Ureter (tissue), 1 donor: Measurements from ENCODE around the gene TTC27. TPM values are rescaled to one million over a fixed set of nuclear protein-coding genes. Genes with fewer than 3 reads are reported as not detected.
"Not testable (repeated sequence)": the region's sequence is repeated elsewhere in the genome, so short reads cannot be mapped to it uniquely, and the experiment has no call there.

ENCODE experiments used
- DNase-seq: peaks from one replicate; pipeline ENCODE4 v3.0.0-alpha.2; 2020; ENCODE audit warnings: low spot score
- total RNA-seq: library from RNA; stranded (reverse); gene quantifications from one replicate; pipeline ENCODE4 v1.2.4, GENCODE V29; 2023
- donor health status: DM: yes; HTN: yes; CAD: no.

Gene TTC27
- total RNA-seq = 29.4 TPM

DNA sequence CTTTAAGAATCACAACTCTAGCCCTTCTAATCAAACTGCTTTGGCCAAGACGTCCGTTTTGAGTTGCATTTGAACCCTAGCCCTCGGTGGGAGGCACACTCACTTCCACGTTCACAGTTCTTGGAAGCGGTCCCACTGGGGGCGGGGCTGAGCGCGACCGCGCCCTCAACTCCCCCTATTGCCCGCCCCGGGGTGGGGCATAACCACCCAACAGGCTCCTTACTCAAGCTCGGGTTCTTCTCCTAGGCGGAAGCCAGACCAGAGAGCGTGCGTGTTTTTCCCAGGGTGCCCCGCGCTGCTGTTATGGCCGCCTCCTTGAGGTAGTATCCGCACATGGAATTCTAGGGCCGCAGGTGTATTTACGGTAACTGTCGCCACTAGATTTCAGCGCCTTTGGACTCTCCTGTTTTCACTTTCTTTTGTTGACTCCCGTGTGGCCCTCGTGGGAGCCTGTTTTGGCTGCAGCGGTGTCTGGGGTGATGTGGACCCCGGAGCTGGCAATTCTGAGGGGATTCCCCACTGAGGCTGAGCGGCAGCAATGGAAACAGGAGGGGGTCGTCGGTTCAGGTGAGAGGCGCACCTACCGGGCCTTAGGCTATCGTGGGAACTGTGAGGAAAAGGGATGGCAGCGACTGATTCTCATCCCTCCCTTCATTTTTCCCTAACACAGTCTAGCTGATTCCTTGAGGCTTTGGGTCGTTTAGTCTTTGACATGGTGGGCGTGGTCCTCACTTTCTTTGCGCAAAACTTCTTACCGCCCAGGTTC, at the start of gene TTC27:
Gene TTC27 (plus strand): TSS at position 237 of the 766 bp plus-strand sequence. CDS start 243 bp downstream, at position 480.
- peak; percentile 96 for DNase-seq

DNA sequence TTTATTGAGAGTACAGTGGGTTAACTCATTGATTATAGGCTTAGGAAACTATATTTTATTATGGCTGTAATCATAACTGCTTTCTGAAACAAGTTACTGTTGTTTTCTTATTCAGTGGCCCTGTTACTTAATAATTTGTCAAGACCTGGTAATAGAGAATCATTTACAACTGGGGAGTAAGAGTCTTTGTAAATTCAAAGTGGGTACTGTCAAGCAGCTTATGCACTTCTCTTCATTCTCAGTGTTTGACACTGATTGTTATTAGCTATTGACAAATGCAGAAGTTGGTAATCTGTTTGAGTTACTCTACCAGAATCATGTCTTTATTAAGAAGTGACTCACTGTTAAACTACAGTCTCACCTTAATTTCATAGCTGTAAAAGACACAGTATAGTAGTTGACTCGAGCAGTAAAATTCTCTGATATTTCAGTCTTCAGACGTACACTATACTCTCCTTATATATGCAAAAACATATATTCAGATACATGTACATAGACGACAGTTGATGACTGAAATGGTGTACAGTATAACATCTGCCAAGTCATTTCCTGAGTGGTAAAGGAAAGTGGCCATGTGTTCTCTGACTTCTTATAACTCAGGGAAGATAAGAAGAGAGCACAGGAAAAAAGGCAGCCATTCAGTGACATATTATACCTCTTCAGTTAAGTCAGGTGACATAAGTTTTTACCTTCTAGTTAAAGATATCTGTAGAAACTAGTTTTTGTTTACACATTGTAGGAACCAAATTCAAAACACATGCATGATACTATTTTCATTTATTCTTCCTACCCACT, 36.0 kb upstream of the TTC27 start:
- no peak for DNase-seq

DNA sequence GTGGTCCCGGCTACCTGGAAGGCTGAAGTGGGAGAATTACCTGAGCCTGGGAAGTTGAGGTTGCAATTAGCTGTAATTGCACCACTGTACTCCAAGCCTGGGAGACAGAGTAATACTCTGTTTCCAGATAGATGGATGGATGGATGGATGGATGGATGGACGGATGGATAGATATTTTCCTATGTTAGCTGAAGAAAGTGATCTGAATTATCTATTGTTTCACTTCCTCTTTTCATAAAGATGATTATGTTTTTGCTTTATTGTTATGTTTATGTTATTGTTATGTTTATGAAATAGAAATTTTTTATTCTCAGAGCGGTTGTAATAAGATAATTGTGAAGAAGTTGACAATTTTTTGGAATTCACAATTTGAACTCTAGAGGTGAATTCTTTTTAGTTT, 33.3 kb upstream of the TTC27 start:
- DNase-seq = no peak

DNA sequence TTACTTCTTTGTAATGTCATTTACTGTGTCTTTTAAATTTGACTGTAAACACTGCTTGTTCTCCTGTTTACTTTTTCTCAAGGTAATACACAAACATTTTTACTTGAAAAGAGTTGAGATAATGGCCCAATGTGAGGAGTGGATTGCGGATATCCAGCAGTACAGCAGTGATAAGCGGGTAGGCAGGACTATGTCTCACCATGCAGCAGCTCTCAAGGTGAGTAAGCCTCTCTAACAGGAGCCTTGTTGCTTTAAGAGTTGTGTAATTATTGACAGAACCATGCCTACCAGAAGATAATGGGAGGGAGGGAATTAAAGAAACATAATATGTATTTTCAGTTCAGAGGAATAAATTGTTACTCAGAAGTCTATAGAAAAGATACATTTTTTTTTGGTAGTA, 16.5 kb upstream of the TTC27 start:
- no peak for DNase-seq

DNA sequence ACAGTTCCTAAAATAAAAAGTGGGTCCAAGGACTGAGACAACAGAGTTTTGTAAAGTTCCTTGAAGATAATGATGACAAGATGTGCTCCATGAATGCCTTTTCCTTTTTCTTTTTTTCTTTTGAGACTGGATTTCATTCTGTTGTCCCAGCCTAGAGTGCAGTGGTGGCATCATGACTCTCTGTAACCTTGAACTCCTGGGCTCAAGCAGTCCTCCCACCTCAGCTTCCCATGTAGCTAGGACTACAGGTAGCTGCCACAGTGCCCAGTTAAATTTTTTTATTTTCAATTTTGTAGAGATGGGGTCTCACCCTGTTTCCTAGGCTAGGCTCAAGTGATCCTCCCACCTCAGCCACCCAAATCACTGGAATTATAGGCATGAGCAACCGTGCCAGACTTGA, 16.1 kb upstream of the TTC27 start:
- no peak for DNase-seq

DNA sequence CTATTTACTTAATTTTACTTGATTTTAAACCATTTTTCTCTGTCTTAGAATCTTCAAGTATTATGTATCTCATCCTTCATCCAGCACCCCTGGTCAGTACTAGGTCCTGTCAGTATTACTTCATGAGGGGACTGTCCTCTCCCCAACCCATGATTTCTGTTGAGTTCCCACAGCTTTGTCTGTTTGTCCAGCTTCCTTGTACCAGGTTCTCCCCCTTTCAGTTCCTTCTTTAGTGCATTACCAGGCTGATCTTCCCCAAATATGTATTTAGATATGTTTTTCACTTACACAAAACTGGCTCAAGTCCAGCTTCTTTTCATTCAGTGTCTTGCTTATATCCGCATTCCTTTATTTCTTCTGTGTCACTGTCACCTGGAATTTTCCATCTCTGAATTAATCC, 13.8 kb upstream of the TTC27 start:
- DNase-seq = no peak

DNA sequence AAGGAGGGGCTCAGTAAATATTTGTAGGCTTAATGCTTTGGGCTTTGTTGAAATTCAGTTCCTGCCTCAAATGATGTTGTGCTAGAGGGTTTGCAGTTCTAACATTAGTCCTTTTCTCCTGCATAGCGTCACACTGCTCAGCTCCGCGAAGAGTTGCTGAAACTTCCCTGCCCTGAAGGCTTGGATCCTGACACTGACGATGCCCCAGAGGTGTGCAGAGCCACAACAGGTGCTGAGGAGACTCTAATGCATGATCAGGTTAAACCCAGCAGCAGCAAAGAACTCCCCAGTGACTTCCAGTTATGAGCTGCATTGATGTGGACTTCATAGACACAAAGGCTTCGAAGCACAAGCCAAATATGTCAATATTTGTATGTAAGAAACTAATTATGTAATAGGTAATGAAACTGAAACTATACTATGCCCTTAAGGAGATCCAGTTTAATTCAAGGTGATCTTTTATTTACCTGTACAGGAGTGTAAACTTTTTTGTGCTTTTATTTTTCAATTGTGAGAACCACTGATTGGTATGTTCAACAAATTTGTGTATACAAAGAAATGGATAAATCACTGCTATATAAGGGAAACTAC, 10.2 kb upstream of the TTC27 start:
- no peak for DNase-seq

DNA sequence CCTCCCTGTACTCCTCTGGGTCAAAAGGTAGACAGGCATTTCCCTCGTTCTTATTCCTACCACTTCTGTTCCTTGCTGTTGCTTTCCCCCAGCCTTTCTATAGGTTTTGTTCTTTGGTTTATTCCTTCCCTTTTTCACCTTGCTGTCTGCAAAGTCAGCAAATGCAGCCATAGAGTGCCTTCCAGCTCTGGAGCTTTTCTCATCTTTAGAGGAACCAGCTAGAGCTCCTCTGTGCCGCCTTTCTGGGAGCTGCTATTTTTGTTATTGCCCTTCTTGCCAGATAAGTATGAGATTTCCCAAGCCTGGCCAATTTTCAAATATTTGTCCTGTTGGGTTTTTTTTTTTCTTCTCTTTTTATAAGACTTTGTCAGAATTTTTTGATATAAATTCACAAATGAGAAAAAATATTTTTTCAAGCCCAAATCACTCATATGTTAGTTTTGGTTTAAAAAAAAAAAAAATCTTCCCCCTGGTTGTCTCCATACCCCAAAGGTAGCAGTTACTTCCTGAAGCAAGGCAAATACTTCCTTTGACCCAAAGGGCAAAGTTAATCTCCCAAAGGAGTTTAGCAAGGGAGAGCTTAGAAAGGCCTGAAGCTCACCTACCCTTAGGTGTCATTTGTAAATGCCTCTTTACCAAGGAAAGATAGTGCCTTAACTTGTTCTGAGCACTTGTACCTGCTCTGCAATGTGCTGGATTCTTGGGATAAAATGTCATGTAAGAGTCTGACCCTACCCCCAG, 5.1 kb upstream of the TTC27 start:
- no peak for DNase-seq

DNA sequence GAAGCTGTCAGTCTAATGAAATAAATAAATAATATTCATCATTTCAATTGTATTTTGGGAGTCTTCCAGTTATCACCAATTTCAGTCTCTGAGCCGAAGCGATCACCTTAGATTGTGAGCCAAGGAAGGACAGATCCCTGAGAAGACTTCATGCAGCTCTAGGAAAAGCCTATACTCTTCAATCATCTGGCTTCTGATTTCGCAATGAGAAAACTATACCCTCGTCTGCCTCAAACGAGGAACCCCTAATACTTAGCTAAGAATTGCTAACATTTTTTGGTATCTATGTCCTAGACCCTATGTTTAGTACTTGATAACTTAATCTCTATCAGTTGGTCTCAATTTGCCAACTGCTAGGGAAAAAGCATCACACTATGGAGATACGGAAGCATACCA, 4.5 kb upstream of the TTC27 start:
- no peak for DNase-seq

DNA sequence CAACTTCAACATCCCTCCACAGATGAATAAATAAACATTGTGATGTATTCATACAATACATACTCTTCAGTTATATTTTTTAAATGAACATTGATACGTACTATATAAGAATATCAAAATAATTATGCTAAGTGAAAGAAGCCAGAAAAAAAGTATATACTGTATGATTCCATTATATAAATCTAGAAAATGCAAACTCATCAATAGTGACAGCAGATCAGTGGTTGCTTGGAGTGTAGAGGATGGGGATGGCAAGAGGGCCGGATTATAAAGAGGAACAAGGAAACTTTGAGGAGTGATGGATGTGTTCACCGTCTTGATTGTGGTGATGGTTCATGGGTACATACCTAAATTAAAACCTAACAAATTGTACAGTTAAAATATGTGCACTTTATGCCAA, 3.0 kb upstream of the TTC27 start:
- no peak for DNase-seq

DNA sequence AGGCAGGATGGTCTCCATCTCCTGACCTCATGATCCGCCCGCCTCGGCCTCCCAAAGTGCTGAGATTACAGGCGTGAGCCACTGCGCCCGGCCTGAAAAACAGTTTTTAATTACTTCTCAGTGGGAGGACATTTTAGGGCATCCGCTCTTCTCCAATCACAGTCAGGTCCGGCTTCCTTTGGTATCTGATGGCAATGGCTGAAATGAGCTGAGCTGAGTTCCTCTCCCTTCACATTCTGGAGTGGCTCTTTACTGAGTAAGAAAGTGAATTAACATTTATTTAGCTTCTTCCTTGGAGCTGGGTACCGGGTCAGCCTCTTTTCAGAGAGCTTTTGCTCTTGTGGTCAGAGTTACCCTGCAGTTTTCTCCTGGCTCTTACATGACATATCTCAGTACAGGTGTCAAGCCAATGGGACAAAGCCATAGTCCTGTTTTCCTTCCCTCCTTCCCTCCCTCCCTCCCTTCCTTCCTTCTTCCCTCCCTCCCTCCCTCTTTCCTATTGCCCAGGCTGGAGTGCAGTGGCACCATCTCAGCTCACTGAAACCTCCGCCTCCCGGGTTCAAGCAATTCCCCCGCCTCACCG, 1.1 kb upstream of the TTC27 start:
- DNase-seq = no peak

DNA sequence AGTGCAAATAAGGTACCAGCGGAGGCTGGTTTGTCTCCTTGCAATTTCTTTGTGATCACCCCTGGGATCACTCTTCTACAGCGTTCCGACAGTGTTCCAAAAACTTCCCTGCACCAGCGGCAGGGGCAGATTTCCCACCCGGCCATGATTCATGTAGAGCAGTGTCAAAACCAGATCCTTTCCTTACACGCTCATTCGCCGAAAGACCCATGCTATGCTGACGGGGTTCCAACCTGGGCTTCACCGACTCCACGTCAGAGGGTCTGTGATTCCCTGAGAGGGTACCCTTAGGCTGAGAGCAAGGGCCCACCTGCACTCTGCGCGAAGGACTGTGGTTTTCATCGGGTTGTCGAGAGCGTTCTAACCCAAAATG, 423 bp upstream of the TTC27 start:
- DNase-seq = peak; percentile 48

DNA sequence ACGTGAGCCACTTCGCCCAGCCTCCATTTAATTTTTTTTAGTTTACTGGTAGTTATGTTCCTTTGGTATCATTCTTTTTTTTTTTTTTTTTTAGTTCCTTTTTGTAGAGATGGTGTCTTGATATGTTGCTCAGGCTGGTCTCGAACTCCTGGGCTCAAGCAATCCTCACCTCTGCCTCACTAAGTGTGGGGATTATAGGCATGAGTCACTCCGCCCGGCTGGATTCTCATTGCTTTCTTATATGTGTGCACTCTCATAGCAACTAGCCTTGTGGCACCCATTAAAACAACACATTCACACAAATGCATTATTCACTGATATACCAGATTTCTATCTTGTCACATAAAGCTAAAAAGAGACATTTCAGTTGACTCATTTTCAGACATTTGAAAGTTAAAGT, 4.2 kb downstream of the TTC27 start:
- no peak for DNase-seq

DNA sequence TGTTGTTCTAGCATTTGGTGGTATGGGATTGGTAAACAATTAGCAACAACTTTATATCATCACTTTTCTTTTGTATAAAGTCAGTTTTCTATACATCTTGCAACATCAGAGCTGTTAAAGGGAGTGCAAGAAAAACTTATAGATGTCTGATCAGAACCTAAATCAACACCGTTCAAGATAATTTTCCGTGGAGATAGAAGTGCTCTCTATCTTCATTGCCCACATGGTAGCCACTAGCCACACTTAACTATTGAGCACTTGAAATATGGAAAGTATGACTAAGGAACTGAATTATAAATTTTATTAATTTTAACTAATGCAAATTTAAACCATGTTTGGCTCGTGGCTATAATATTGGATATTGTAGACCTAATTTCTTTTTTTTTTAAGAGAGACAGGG, 5.2 kb downstream of the TTC27 start:
- DNase-seq = no peak

DNA sequence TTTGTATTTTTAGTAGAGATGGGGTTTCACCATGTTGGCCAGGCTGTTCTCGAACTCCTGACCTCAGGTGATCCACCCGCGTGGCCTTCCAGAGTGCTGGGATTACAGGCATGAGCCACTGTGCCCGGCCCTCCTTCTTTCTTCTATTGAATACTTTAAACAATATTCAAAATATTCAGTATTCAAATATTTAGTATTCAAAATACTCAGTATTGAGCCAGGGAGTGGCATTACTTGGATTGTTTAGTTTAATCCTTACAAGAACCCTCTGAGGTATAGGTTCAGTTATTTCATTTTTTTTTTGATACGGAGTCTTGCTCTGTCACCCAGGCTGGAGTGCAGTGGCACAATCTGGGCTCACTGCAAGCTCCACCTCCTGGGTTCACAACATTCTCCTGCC, 10.7 kb downstream of the TTC27 start:
- not testable (repeated sequence) for DNase-seq

DNA sequence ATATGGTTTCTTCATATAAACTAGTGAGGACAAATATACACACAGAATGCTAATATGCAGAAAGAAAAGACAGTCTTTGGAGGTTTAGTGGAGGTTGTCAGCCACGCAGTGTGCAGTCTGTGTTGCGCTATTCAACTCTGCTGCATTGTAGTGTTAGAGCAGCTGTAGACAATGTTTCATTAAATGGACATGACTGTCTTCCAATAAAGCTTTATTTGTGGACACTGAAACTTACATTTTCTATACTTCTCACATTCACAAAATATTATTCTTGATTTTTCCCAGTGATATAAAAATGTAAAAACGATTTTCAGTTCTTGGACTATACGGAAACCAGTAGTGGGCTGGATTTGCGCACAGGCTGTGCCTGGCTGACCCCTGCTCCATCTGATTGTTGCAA, 13.3 kb downstream of the TTC27 start:
- no peak for DNase-seq

DNA sequence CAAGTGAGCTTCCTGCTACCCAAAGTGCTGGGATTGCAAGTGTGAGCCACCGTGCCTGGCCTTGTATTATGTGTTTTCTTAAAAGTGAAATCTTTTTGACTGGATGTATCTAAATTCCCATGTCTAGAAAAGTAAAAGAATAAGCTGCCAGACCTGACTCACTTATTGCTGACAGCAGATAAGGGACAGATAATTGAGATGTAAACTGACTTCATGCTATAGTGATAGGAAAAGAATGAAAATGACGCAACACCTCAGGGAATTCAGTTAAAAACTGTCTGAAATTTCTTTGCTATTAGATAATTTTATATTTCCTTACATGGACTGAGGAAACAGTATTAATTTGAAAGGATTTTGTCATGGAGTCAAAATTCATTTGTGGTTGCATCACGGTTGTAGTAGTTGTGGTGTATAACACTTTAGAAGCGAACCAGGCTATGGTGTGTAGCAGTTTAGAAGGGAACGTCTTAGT, 19.4 kb downstream of the TTC27 start:
- DNase-seq = no peak

DNA sequence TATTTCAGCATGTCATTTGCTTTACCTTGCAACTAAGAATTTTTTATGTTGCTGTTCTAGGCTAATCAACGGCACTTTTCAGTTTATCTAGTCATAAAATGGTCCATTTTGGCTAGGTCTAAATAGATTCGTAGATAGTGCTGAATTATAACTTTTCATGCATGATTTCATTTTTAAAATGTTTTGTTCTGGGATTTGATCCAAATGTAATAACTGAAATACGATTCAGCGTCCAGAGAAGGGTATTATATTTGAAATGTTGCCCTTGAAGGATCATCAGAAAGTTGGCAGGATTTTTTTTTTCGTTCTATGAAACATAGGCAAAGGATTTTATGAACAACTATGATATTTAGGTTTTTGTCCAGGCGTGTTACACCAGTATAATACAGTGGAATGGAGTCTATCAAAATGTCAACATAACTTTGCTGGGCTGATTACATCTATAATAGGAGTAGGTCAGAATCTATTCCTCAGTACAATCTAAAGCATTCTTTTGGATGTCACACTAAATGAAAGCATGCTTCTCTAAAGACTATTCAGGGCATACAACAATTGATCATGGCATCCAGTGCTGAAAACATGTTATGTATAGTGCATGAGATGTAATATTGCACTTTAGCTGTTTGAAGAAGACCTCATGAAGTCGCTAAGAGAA, 24.8 kb downstream of the TTC27 start:
- DNase-seq = no peak

DNA sequence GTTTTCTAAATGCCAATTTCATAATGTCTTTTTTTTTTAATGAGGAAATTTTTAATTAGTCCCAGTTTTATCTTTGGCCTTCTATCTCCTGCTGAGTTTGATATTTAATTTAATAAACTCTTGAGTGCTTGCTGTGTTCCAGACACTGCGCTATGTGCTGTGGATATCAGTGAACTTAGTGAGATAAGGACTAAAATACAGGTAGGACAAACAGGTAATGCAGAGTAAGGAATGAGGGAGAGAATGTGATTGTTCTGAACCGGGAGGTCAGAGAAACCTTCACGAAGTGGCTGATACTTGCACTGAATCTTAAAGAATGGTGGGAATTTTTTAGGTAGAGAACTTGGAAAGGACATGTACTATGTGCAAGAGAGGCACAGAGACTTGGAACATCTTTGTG, 28.2 kb downstream of the TTC27 start:
- DNase-seq = no peak

DNA sequence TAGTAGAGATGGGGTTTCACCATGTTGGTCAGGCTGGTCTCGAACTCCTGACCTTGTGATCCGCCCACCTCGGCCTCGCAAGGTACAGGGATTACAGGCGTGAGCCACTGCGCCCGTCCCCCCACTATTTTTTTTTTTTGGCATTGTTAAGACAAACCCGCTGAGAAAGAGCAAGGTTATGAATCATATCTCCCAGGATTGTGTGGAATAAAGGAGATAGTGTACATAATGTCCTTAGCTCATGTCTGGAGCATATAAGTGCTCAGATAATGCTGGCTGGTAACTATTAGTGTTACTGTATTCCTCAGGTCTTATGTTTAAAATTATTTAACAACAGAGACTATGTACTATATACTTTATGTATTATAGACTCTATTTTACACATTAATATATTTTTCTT, 36.0 kb downstream of the TTC27 start:
- DNase-seq = no peak

DNA sequence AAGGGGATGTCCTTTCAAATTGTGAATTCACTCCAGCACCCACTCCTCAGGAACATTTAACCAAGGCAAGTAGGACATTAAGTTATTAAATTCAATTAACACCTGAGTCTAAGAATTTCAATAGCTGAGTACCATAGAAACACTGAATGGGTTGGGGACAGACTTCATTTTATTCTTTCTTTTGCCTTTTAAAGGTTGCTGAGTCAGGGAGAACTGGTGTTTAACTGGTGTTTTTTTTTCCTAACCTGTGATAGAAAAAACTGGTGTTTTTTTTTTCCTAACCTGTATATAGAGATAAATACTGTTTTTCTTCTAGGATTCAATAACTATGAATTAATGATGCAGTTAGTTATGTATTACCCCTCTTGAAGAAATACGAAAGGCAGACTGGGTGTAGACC, 38.9 kb downstream of the TTC27 start:
- DNase-seq = no peak
